K562 (cell line): ENCODE measurements around the gene GPN1. TPM values are rescaled to one million over a fixed set of nuclear protein-coding genes. Genes with fewer than 3 reads are reported as not detected.

Source experiments
- CEBPG ChIP-seq, 3 experiments: fragments of 200-800 bp in 1 of 3; sonication (Bioruptor generic) in 1 of 3; sonication (generic) in 1 of 3; formaldehyde crosslinking in 1 of 3; IDR thresholded peaks in 2 of 3; conservative IDR thresholded peaks in 1 of 3; 2 replicates each; pipeline versions ENCODE4 v1.6.1 to v1.8.0; 2016 to 2022; ENCODE audit warnings: missing compliant biosample characterization in 2 of 3, missing genetic modification characterization in 2 of 3, mild to moderate bottlenecking in 1 of 3, missing genetic modification reagents in 1 of 3
- CEBPZ ChIP-seq: fragments of 150-350 bp; IDR thresholded peaks from 2 replicates; pipeline ENCODE4 v1.6.1; 2014; ENCODE audit warnings: low read depth, mild to moderate bottlenecking, low read length, borderline replicate concordance
- CSDE1 ChIP-seq, 2 experiments: fragments of 450-650 bp; IDR thresholded peaks; 2 replicates each; pipeline ENCODE4 v1.6.1; 2016; ENCODE audit warnings: mild to moderate bottlenecking in 1 of 2
- CUX1 ChIP-seq: fragments of 200-800 bp; sonication (Bioruptor generic); IDR thresholded peaks from 2 replicates; pipeline ENCODE4 v1.6.1; 2016; ENCODE audit warnings: missing genetic modification characterization, missing compliant biosample characterization
- HDAC3 ChIP-seq: fragments of 450-650 bp; IDR thresholded peaks from 2 replicates; pipeline ENCODE4 v1.6.1; 2018; ENCODE audit warnings: borderline replicate concordance, mild to moderate bottlenecking, moderate library complexity; ENCODE audit not compliant: partially characterized antibody
- SMAD2 ChIP-seq: fragments of 150-350 bp; IDR thresholded peaks from 2 replicates; pipeline ENCODE4 v1.6.1; 2014; ENCODE audit warnings: low read depth, mild to moderate bottlenecking, low read length
- TAF15 ChIP-seq: fragments of 200-400 bp; formaldehyde crosslinking; IDR thresholded peaks from 2 replicates; pipeline ENCODE4 v1.6.1; 2017; ENCODE audit warnings: mild to moderate bottlenecking, low read depth, low read length, moderate library complexity
- ZBTB12 ChIP-seq: fragments of 250-450 bp; sonication (Bioruptor Pico); IDR thresholded peaks from 2 replicates; pipeline ENCODE4 v1.4.0; 2020
- ZNF121 ChIP-seq: sonication (generic); formaldehyde crosslinking; conservative IDR thresholded peaks from 2 replicates; pipeline ENCODE4 v1.8.0; 2022; ENCODE audit warnings: missing genetic modification reagents
- ZNF512 ChIP-seq: IDR thresholded peaks from 2 replicates; pipeline ENCODE4 v1.6.1; 2016; ENCODE audit warnings: missing genetic modification characterization, missing compliant biosample characterization
- polyA plus RNA-seq, 8 experiments: library from polyadenylated mRNA; depleted of rRNA in 4 of 8; stranded (reverse) in 5 of 8; unstranded in 3 of 8; fragments of >200 nt; fragmentation: Nextera tagmentation in 2 of 8; fragmentation: Illumina TruSeq in 1 of 8; extraction: Ambion mirVana in 2 of 8; extraction: Trizol in 1 of 8; gene quantifications; 2 replicates each; pipeline versions ENCODE4 v1.2.1 to v1.2.3, GENCODE V29; 2011 to 2014; ENCODE audit warnings: inconsistent platforms in 1 of 8, missing spikeins in 1 of 8
- total RNA-seq, 7 experiments: library from RNA; depleted of rRNA in 6 of 7; stranded (reverse); fragments of >200 nt in 6 of 7; fragmentation: Illumina TruSeq in 2 of 7; extraction: Trizol in 2 of 7; gene quantifications; 2 replicates each; pipeline versions ENCODE4 v1.2.1 to v1.2.3, GENCODE V29; 2011 to 2021; ENCODE audit warnings: low replicate concordance in 1 of 7

Gene GPN1
- total and polyA plus RNA-seq, 9 of the 15 experiments (the other 6 are each of a cell fraction or from before 2014, with no cell fraction given), result 23.4 to 171 (median 48.2) TPM

GRCh38 chr2:27664622-27665363 is 35.9 kb downstream of the GPN1 start (continued):
- TF ChIP-seq ZBTB12 (CRISPR knock-in tag) (no peak), CEBPG (CRISPR knock-in tag; IDR thresholded peaks at IDR 0.05) (peak; percentile 79), CEBPG (tag; conservative IDR thresholded peaks at IDR 0.05 in 1 of 2, IDR thresholded peaks at IDR 0.05 in 1 of 2) (peak in 1 of 2 experiments; percentile 82; a peak in 3 of 4 replicates), SMAD2 (no peak), CUX1 (no peak), HDAC3 (no peak), ZNF512 (peak; percentile 73; the same call in 1 of the 2 replicates), TAF15 (no peak), CEBPZ (no peak), ZNF121 (CRISPR knock-in tag) (no peak), CSDE1 (IDR thresholded peaks at IDR 0.05) (no peak)
